GM10248 (cell line): ENCODE data around the gene KIAA0825.

Experiments
- CTCF ChIA-PET: fragments of 300-600 bp; sonication (Branson Sonifier 250); formaldehyde crosslinking; extraction: SDS; loops from one replicate; lab custom pipeline; 2021; ENCODE audit warnings: antibody characterized with exemption; lab: Yijun Ruan, JAX
- POLR2A ChIA-PET: fragments of 350-650 bp; sonication (Branson Sonifier 250); formaldehyde crosslinking; extraction: SDS; loops from one replicate; lab custom pipeline; 2020; ENCODE audit warnings: antibody characterized with exemption; lab: Yijun Ruan, JAX
- DNase-seq: peaks from one replicate; pipeline ENCODE4 v3.0.0; 2012; ENCODE audit errors: extremely low spot score
- TF ChIP-seq, protein P1 (sequence below): IDR thresholded peaks from 2 replicates; pipeline ENCODE4 v1.5.1; 2012; ENCODE audit warnings: mild to moderate bottlenecking, low read depth; ENCODE audit errors: extremely low read depth, missing control alignments, control extremely low read depth

Gene KIAA0825

GRCh38 chr5:94268226-94268625 lies 350.2 kb downstream of the KIAA0825 start:
- TF ChIP-seq, protein P1, sequence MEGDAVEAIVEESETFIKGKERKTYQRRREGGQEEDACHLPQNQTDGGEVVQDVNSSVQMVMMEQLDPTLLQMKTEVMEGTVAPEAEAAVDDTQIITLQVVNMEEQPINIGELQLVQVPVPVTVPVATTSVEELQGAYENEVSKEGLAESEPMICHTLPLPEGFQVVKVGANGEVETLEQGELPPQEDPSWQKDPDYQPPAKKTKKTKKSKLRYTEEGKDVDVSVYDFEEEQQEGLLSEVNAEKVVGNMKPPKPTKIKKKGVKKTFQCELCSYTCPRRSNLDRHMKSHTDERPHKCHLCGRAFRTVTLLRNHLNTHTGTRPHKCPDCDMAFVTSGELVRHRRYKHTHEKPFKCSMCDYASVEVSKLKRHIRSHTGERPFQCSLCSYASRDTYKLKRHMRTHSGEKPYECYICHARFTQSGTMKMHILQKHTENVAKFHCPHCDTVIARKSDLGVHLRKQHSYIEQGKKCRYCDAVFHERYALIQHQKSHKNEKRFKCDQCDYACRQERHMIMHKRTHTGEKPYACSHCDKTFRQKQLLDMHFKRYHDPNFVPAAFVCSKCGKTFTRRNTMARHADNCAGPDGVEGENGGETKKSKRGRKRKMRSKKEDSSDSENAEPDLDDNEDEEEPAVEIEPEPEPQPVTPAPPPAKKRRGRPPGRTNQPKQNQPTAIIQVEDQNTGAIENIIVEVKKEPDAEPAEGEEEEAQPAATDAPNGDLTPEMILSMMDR, result no peak
- ChIA-PET POLR2A (no interaction called here), CTCF (no interaction called here)
- no peak for DNase-seq

GRCh38 chr5:94267350-94267899 lies 351.0 kb downstream of the KIAA0825 start:
- TF ChIP-seq, protein P1, result no peak
- DNase-seq, result no peak
- ChIA-PET POLR2A (no interaction called here), CTCF (no interaction called here)

DNA sequence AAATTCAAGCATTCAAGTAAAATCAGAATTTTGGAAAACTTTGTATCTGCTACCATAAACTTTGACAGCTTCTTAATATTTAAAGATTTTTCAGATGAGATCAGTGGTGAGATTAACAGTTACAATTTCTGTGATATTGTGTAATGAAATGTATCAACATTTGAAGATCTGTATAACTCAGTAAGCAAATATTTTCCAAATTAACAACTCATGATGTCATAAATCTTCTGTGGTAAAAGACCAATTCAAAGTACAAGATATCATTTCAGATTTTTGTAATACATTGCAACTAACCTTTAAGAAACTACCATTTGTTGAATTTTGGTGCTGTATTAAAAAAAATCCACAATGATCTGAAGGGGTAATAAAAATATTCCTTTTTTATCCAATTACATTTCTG lies 352.2 kb downstream of the KIAA0825 start:
- TF ChIP-seq, protein P1, result no peak
- ChIA-PET CTCF (no interaction called here), POLR2A (no interaction called here)
- no peak for DNase-seq

GRCh38 chr5:94263068-94263467 lies 355.3 kb downstream of the KIAA0825 start:
- TF ChIP-seq, protein P1, result no peak
- POLR2A ChIA-PET, result no interaction called here
- CTCF ChIA-PET, result no interaction called here
- no peak for DNase-seq

DNA sequence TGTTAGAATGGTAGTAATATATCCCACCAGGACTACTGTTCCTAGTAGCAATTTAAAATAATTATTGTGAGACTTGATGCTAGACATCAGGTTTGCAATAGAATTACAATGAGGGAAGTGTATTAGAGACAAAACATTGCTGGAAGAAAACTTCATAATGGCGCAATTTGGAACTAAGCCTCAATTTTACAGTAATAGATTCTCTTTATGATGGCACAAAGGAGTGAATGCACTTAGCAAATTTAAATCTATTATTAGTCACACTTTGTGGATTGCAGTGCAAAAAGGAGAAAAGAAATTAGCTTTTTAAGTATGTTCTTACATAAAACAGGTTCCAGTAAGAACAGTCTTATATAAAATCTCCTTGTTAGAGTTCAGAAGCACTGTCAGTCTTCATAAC lies 358.3 kb downstream of the KIAA0825 start:
- TF ChIP-seq, protein P1, result no peak
- POLR2A ChIA-PET, result no interaction called here
- CTCF ChIA-PET, result interaction anchor here (1.0 kb wide), 1 partner anchor 41 kb away, joined by 3 read pairs; no protein-coding TSS in a partner anchor
- DNase-seq, result no peak

DNA sequence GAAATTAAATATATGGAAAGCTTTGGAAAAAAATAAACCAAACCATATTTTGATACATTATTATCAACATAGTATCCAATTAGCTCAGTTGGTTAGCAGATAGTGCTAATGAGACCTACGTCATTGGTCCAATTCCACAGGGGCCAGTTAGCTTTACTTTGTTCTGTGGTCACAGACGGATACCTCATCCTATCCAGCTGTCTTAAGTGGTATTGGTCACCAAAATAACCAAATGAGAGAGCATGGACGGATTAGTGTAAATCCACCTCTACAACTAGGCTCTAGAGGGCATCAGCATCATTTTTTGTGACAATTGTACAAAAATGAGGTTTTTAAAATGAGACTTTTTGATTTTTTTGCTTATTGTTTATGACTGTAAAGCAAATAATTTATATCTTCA lies 364.2 kb downstream of the KIAA0825 start:
- DNase-seq, result no peak
- CTCF ChIA-PET, result interaction anchor here (0.7 to 2.0 kb wide), 4 partner anchors 11 to 281 kb away, joined by 3 to 6 read pairs (median 3); no protein-coding TSS in a partner anchor
- TF ChIP-seq, protein P1, result no peak
- POLR2A ChIA-PET, result no interaction called here
